Uterus (tissue), 4 donors: Measurements from ENCODE around the gene GOLPH3L. TPM values are rescaled to one million over a fixed set of nuclear protein-coding genes. Genes with fewer than 3 reads are reported as not detected.
"Not testable (repeated sequence)": the region's sequence is repeated elsewhere in the genome, so short reads cannot be mapped to it uniquely, and the experiment has no call there.

Experiments
- DNase-seq, 2 donors: peaks; one replicate each; pipeline ENCODE4 v3.0.0-alpha.2; 2019 to 2020
- H3K27ac ChIP-seq, 2 donors: fragments of 200-600 bp; sonication (generic); 1 replicate in 1 of 2; 2 replicates in 1 of 2; pipeline ENCODE4 v1.5.1; 2016 to 2018
- H3K27me3 ChIP-seq, 2 donors: fragments of 200-600 bp; sonication (generic); one replicate each; pipeline ENCODE4 v1.5.1; 2018 to 2019; ENCODE audit warnings: control low read depth in 1 of 2
- H3K36me3 ChIP-seq, 2 donors: fragments of 200-600 bp; sonication (generic); one replicate each; pipeline ENCODE4 v1.5.1; 2019; ENCODE audit warnings: control low read depth in 1 of 2
- H3K4me1 ChIP-seq, 2 donors: fragments of 200-600 bp; sonication (generic); one replicate each; pipeline ENCODE4 v1.5.1; 2018 to 2019; ENCODE audit warnings: control low read depth in 1 of 2
- H3K4me3 ChIP-seq, 2 donors: fragments of 200-600 bp; sonication (generic); 1 replicate in 1 of 2; 2 replicates in 1 of 2; pipeline ENCODE4 v1.5.1; 2018 to 2019; ENCODE audit warnings: mild to moderate bottlenecking in 1 of 2
- H3K9me3 ChIP-seq, 2 donors: fragments of 200-600 bp; sonication (generic); one replicate each; pipeline ENCODE4 v1.5.1; 2019; ENCODE audit warnings: control low read depth in 1 of 2
- CTCF ChIP-seq, 4 experiments: fragments of 200-600 bp in 2 of 4; fragments of 450-650 bp in 2 of 4; sonication (generic) in 2 of 4; IDR thresholded peaks; one replicate each; pipeline ENCODE4 v1.5.1; 2016 to 2019; ENCODE audit warnings: antibody characterized with exemption in 4 of 4, mild to moderate bottlenecking in 2 of 4, moderate library complexity in 1 of 4
- POLR2A ChIP-seq, 2 donors: fragments of 450-650 bp; IDR thresholded peaks; one replicate each; pipeline ENCODE4 v1.6.1; 2016; ENCODE audit warnings: antibody characterized with exemption in 2 of 2, mild to moderate bottlenecking in 1 of 2, moderate library complexity in 1 of 2
- intact Hi-C: fragments of 100-400 bp; cut with DNase I; formaldehyde crosslinking; loops from one replicate; pipeline ENCODE4 v1.15.1; 2023; ENCODE audit warnings: low total_unique reads
- total RNA-seq, 4 donors: library from RNA; depleted of rRNA in 3 of 4; stranded (reverse); fragments of >200 nt in 3 of 4; gene quantifications; one replicate each; pipeline versions ENCODE4 v1.1.0 to v1.2.4, GENCODE V29; 2014 to 2023
- donor health status: DM: yes; HTN: yes; CAD: no.

The GOLPH3L gene
- total RNA-seq, 4 donors from 2014 or later: 10.6 to 31.5 (median 21.3) TPM

GRCh38 chr1:150627826-150628410, 69.0 kb downstream of the GOLPH3L start:
- H3K9me3 ChIP-seq: no peaks in the 10 kb centered on the region
- TF ChIP-seq CTCF (IDR thresholded peaks at IDR 0.05): no peak
- no peak for TF ChIP-seq POLR2A (IDR thresholded peaks at IDR 0.05)
- H3K4me3 ChIP-seq: peak overlapping the region in 1 of 2 donors; percentile 70
- no peaks in the 10 kb centered on the region for H3K36me3 ChIP-seq
- H3K27ac ChIP-seq: peak overlapping the region in 1 of 2 donors; percentile 99
- H3K27me3 ChIP-seq: no peaks in the 10 kb centered on the region
- no peak for DNase-seq
- peaks cover 0 to 8% of the 10 kb centered on the region in 2 donors for H3K4me1 ChIP-seq
- intact Hi-C loops: no loop called here

- Histone ChIP-seq H3K27ac (no peak overlapping the region), H3K4me1 (peaks cover 0 to 8% of the 10 kb centered on the region in 2 donors), H3K9me3 (no peaks in the 10 kb centered on the region), H3K4me3 (no peak overlapping the region), H3K27me3 (no peaks in the 10 kb centered on the region), H3K36me3 (no peaks in the 10 kb centered on the region)
- DNase-seq: no peak
- intact Hi-C loops: no loop called here
- TF ChIP-seq POLR2A (IDR thresholded peaks at IDR 0.05) (no peak), CTCF (IDR thresholded peaks at IDR 0.05) (no peak)
Measured at GRCh38 chr1:150626150-150626549, 70.8 kb downstream of the GOLPH3L start.

GRCh38 chr1:150624546-150624945, 72.4 kb downstream of the GOLPH3L start:
- not testable (repeated sequence) for DNase-seq, H3K27ac ChIP-seq, H3K4me3 ChIP-seq, H3K9me3 ChIP-seq, H3K27me3 ChIP-seq, H3K36me3 ChIP-seq
- intact Hi-C loops: loop anchor here (5.0 kb wide), 1 partner anchor 62 kb away; no protein-coding TSS in a partner anchor
- H3K4me1 ChIP-seq: peaks cover 0 to 17% of the 10 kb centered on the region in 2 donors

GRCh38 chr1:150624134-150624533, 72.8 kb downstream of the GOLPH3L start:
- H3K4me3 ChIP-seq, DNase-seq, H3K36me3 ChIP-seq, H3K27me3 ChIP-seq, H3K9me3 ChIP-seq: not testable (repeated sequence)
- Histone ChIP-seq H3K4me1 (peaks cover 0 to 17% of the 10 kb centered on the region in 2 donors), H3K27ac (peak overlapping the region in 1 of 2 donors; percentile 80)
- intact Hi-C loops: loop anchor here (5.0 kb wide), 1 partner anchor 62 kb away; no protein-coding TSS in a partner anchor

GRCh38 chr1:150622303-150622975, 74.5 kb downstream of the GOLPH3L start:
- peak overlapping the region; percentile 45 to 80 for H3K27ac ChIP-seq
- peaks cover 0 to 9% of the 10 kb centered on the region in 2 donors for H3K4me1 ChIP-seq

More at GRCh38 chr1:150622303-150622975, 74.5 kb downstream of the GOLPH3L start:
- Histone ChIP-seq H3K36me3 (no peaks in the 10 kb centered on the region), H3K9me3 (no peaks in the 10 kb centered on the region), H3K4me3 (no peak overlapping the region), H3K27me3 (no peaks in the 10 kb centered on the region)
- DNase-seq: peak; percentile 35 to 57
- TF ChIP-seq POLR2A (IDR thresholded peaks at IDR 0.05): no peak
- TF ChIP-seq CTCF (IDR thresholded peaks at IDR 0.05): no peak
- intact Hi-C loops: loop anchor here (5.0 kb wide), 1 partner anchor 60 kb away; no protein-coding TSS in a partner anchor
